Measurements from ENCODE around the gene WWC1. TPM values are rescaled to one million over a fixed set of nuclear protein-coding genes. Genes with fewer than 3 reads are reported as not detected.
"Not testable (repeated sequence)": the region's sequence is repeated elsewhere in the genome, so short reads cannot be mapped to it uniquely, and the experiment has no call there.

WWC1 gene
- total RNA-seq, 1 donor: 0.10 TPM

DNA sequence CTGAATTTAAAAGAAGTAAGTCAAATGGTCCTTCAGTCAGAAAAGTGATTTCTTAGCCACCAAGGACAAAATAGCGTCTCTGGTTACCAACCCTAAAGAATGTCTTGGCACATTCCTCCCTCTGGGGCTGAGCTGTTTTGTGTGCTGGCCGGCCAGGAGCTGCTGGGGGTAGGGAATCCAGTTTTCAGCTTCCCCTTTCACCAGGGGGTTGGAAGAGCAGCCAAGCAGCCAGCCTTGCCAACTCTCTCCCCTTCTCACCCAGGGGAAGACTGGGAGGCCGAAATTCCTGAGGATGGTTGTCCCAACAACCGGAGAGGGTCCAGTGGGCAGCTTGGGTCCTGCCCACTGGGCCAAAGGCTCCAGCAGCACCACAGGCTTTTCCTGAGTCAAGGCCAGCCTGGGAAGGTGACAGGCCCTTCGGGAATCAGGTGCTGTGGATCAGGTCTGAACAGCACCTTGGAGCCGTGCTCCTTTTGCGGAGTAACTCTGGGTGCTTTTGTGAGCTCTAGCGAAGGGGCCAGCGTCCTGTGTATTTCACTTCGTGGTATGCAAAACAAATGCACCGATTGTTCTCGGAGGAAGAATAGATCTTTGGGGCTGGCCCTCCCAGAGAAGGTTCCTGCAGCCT, 4.2 kb downstream of the WWC1 start:
- no peaks in the 10 kb centered on the region for H3K9me3 ChIP-seq (ENCODE audit: low read depth, low read length)
- no peak overlapping the region for H3K4me3 ChIP-seq (ENCODE audit: low read length)
- peaks cover 5% of the 10 kb centered on the region for H3K4me1 ChIP-seq (ENCODE audit: insufficient read depth, low read length)
- H3K27me3 ChIP-seq (ENCODE audit: insufficient read depth, low read length): peaks cover 25% of the 10 kb centered on the region

DNA sequence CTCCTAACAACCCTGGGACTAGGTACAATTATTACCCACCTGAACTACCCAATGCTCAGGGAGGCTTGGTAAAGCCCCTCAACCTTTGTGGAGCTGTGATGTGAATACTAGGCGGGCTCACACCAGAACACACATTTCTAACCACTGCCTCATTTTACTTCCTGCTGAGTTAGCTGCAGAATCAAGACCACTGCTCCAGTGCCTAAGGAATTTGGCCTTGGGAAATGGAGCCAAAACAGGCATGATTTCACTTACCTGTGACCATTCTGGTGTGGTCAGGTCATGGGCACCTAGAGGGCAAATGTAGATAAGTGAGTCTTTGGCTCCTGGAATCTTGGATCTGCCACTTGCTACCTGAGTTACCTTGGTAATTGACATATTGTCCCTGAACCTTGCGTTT, 5.2 kb downstream of the WWC1 start:
- no peaks in the 10 kb centered on the region for H3K9me3 ChIP-seq (ENCODE audit: low read depth, low read length)
- peaks cover 18% of the 10 kb centered on the region for H3K27me3 ChIP-seq (ENCODE audit: insufficient read depth, low read length)
- no peak overlapping the region for H3K4me3 ChIP-seq (ENCODE audit: low read length)
- H3K4me1 ChIP-seq (ENCODE audit: insufficient read depth, low read length): no peaks in the 10 kb centered on the region

DNA sequence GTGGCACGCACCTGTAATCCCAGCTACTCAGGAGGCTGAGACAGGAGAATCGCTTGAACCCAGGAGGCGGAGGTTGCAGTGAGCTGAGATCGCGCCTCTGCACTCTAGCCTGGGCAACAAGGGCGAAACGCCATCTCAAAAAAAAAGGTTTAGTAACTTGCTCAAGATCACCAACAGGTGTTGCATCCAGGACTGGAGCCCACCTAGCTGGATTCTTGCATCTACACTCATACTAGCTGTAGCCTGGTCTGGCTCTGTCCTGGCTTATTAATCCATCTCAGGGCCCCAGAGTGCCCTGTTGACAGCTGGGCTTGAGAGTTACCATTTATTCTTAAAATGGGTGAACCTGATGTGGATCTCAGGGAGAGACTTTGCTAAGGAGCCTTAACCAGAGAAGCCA, 7.5 kb downstream of the WWC1 start:
- H3K4me1 ChIP-seq (ENCODE audit: insufficient read depth, low read length): no peaks in the 10 kb centered on the region

DNA sequence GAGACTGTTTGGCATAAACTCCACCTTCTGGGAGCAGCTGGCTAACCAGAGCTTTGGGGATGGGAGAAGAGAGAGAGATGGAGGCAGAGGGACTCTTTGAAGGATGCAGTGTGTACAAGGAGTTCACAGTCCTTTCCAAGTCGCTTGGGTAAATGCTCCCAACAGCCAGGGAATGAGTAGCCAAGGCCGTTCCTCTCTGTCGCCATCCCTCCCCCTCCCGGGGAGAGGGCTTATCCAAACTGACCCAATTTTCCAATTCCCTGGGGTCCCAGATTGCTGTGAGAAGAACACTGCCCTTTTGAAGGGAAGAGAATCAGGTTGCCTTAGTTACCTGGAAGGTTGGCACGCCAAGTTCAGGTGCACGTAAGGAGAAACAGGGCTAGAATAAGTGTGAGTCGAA, 7.9 kb downstream of the WWC1 start:
- no peak overlapping the region for H3K4me3 ChIP-seq (ENCODE audit: low read length)
- peaks cover 2% of the 10 kb centered on the region for H3K27me3 ChIP-seq (ENCODE audit: insufficient read depth, low read length)

More for the DNA sequence above, 7.5 kb downstream of the WWC1 start:
- H3K4me3 ChIP-seq (ENCODE audit: low read length): no peak overlapping the region
- peaks cover 3% of the 10 kb centered on the region for H3K27me3 ChIP-seq (ENCODE audit: insufficient read depth, low read length)
- H3K9me3 ChIP-seq (ENCODE audit: low read depth, low read length): no peaks in the 10 kb centered on the region

DNA sequence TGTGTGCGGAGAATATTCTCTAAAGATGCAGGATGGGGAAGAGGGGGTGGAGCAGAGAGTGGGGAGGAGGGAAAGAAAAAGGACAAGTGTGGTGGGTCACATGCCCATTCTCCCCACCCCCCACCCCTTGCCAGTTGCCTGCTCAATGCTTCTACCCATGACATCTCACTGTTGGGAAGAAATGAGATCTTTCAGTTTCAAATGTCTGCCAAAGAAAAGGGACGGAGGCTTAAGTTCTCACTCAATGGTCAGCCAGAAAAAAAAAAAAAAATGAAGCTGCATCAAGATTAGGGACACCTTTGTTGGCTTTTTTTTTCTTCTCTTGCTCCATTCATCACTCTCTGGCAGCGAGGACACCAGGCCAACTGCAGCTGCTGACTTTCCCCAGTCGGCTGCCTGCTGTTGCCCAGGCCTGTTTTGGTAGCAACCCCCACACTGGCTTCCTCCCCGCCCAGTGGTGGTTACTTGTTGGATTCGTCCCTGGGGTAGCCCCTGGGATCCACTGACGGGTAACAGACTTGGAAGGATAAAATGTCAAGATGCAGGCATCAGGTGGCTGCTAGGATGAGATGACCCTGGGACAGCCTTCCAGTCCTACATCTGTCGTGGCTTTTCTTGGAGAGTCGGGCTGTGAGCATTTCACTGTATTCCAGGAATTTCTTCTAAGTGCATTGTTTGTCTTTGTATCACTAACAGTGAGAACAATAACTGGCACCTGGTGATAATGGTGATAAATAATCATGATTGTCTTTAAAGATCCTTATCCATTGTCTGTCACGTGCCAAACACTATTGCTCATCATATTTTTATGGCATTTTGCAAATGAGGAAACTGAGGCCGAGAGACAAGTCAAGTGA, 9.1 kb downstream of the WWC1 start:
- Histone ChIP-seq H3K9me3 (ENCODE audit: low read depth, low read length) (no peaks in the 10 kb centered on the region), H3K4me1 (ENCODE audit: insufficient read depth, low read length) (no peaks in the 10 kb centered on the region), H3K4me3 (ENCODE audit: low read length) (no peak overlapping the region), H3K27me3 (ENCODE audit: insufficient read depth, low read length) (no peaks in the 10 kb centered on the region)

More for the DNA sequence above, 7.9 kb downstream of the WWC1 start:
- no peaks in the 10 kb centered on the region for H3K9me3 ChIP-seq (ENCODE audit: low read depth, low read length)
- H3K4me1 ChIP-seq (ENCODE audit: insufficient read depth, low read length): no peaks in the 10 kb centered on the region

DNA sequence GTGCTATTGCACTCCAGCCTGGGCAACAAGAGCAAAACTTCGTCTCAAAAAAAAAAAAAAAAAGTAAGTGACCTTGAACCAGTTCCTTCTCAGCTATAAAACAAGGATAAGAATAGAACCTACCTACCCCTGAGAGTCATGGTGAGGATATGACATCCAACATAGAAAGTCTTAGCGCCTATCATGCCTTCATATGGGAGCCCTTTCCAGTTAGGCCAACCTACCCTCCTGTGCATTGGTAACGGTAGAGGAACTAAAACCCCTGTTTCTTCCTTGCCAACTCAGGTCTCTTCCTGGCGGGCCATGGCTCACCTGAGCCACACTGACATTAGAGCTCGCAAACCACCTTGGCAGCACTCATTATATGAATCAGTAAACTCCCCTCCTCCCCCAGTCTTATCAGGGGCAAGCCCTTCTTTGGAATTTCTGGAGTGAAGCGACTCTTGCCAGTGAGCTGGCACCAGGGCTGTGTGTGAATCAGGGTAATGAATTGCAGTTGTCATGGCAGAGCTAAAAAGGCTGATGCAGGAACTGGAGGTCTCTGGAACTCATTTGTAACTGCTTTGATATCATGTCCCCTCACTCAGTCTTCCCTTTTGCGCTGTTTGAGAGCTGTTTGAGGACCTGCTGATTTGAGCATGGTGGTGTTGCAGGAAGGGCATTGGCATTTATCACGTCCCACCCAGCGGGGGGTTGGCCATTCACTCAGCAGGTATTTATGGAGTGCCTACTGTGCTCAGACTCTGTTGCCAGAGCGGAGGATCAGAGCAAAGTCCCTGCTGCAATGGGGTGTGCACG, 10.3 kb downstream of the WWC1 start:
- H3K4me1 ChIP-seq (ENCODE audit: insufficient read depth, low read length): no peaks in the 10 kb centered on the region
- no peak overlapping the region for H3K4me3 ChIP-seq (ENCODE audit: low read length)
- no peaks in the 10 kb centered on the region for H3K9me3 ChIP-seq (ENCODE audit: low read depth, low read length)
- H3K27me3 ChIP-seq (ENCODE audit: insufficient read depth, low read length): no peaks in the 10 kb centered on the region

DNA sequence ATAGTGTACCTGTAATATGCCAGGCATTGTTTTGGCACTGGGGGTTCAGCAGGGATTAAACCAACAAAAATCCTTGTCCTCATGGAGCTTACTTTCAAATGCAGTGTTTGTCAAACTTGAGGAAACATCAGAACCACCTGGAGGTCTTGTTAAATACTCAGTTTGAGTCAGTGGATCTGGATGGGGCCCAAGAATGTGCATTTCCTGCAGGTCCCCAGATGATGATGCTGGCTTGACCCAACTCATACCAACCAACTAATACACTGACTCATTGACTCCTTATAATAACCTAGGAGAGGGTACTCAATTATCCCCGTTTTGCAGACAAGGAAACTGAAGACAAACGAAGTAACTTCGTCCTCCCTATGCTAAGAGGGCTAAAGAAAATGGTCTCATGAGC, 11.3 kb downstream of the WWC1 start:
- Histone ChIP-seq H3K4me3 (ENCODE audit: low read length) (no peak overlapping the region), H3K4me1 (ENCODE audit: insufficient read depth, low read length) (no peaks in the 10 kb centered on the region), H3K9me3 (ENCODE audit: low read depth, low read length) (no peaks in the 10 kb centered on the region), H3K27me3 (ENCODE audit: insufficient read depth, low read length) (no peaks in the 10 kb centered on the region)

DNA sequence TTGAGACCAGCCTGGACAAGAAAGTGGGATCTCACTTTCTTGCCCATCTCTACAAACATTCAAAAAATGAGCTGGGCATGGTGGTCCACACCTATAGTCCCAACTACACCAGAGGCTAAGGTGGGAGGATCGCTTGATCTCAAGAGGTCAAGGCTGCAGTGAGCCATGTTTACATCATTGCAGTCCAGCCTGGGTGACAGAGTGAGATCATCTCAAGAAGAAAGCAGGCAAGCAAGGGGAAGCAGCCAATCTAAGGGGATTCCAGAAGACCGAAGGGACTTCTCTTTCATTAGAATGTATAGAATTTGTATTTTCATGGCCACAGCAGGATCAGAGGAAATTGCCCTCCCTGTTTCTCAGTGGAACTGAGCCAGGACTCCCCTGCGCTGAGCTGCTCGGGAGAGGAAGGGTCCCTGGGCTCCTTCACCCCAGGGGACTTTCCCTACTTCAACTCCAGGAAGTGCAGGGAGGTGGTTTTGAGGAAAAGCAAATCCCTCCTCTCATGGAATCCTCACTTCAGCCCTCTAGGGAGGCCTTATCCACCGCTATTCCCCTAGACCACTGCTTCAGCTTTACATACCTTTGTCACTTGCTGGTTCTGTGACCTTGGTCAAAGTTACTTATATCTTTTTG, 12.1 kb downstream of the WWC1 start:
- Histone ChIP-seq H3K4me1 (ENCODE audit: insufficient read depth, low read length) (no peaks in the 10 kb centered on the region), H3K9me3 (ENCODE audit: low read depth, low read length) (no peaks in the 10 kb centered on the region), H3K4me3 (ENCODE audit: low read length) (no peak overlapping the region), H3K27me3 (ENCODE audit: insufficient read depth, low read length) (no peaks in the 10 kb centered on the region)

DNA sequence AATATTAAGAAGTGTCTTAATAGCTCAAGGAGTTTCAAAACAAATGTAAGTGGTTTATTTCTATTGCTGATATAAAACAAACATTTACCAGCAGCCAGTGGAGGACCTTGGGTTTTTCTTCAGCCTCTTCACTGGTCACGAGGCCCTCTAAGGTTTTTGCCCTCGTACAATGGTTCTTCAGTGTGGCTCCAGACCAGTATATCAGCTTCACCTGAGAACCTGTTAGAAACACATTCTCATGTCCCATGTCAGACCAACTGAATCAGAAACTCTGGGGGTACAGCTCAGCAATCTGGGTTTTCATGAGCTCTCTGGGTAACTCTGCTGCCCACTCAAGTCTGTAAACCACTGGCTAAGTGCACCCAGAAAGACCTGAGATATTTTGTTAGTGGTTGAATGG, 12.9 kb downstream of the WWC1 start:
- Histone ChIP-seq H3K9me3 (ENCODE audit: low read depth, low read length) (no peaks in the 10 kb centered on the region), H3K4me3 (ENCODE audit: low read length) (no peak overlapping the region), H3K4me1 (ENCODE audit: insufficient read depth, low read length) (no peaks in the 10 kb centered on the region), H3K27me3 (ENCODE audit: insufficient read depth, low read length) (no peaks in the 10 kb centered on the region)

DNA sequence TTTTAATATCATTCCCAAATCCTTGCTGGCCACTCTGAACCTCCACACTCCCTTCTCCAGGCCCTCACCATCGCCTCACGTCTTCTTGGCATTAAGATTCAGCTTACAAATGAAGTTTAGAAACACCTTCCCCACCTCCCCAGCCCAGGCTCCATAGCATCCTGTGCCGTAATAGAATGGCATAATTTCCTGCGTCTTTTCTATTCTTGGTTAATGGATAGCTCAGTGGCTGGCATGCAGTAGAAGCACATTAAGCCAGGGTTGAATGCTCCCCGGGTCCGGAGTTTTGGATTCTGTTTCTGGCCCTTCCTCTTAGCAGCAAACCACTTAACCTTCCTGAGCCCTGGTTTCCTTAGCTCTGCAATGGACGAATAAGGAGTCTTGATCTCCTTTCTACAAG, 13.8 kb downstream of the WWC1 start:
- Histone ChIP-seq H3K4me1 (ENCODE audit: insufficient read depth, low read length) (no peaks in the 10 kb centered on the region), H3K4me3 (ENCODE audit: low read length) (no peak overlapping the region), H3K27me3 (ENCODE audit: insufficient read depth, low read length) (no peaks in the 10 kb centered on the region), H3K9me3 (ENCODE audit: low read depth, low read length) (no peaks in the 10 kb centered on the region)

DNA sequence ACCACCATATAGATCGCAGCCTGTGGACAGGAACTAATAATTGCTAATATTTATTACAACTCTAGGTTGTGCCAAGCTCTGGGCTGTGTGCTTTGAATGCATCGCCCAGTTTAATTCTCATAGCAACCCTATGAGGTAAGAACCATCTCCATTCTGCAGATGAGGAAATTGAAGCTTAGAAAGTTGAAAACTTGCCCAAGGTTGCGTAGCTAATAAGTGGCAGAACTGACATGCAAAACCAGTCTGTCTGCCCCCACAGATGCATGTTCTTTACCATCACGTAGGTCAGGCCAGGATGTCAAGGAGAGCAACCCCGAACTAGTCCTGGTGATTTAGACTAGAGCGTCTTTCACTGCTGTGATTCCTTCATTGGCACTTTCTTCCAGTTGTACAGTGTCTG, 15.6 kb downstream of the WWC1 start:
- H3K9me3 ChIP-seq (ENCODE audit: low read depth, low read length): no peaks in the 10 kb centered on the region
- H3K4me3 ChIP-seq (ENCODE audit: low read length): no peak overlapping the region
- H3K4me1 ChIP-seq (ENCODE audit: insufficient read depth, low read length): no peaks in the 10 kb centered on the region
- H3K27me3 ChIP-seq (ENCODE audit: insufficient read depth, low read length): no peaks in the 10 kb centered on the region

DNA sequence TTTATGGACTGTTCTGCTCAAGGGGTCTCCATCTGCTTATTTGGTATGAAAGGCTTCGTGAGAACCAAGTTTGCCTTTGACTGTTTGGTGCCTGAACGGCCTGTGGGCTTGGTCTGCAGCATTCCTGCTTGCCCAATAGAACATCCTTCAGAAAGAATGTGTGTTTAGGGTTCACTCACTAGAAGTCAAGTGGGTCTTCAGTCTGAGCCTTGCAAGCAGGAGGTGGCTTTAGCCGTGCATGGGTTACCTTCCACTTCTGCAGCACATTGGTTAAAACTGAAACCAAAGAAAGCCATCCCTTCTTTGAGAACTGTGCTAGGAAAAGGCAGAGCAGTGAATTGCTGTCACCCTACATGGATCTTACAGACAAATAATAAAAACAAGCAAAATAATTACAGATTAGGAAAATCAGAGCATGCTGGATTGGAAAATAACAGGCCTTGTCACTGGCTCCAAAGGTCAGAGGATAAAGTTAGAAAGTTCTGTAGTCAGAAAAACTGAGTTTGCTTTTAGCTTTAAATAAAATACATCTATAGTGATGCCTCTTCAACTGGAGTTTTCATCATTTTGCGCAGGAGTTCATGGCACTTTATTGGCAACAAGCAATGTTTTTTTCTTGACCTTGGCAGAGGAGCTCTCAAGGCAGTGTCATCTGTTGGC, 16.6 kb downstream of the WWC1 start:
- Histone ChIP-seq H3K27me3 (ENCODE audit: insufficient read depth, low read length) (no peaks in the 10 kb centered on the region), H3K9me3 (ENCODE audit: low read depth, low read length) (no peaks in the 10 kb centered on the region), H3K4me1 (ENCODE audit: insufficient read depth, low read length) (no peaks in the 10 kb centered on the region), H3K4me3 (ENCODE audit: low read length) (no peak overlapping the region)

DNA sequence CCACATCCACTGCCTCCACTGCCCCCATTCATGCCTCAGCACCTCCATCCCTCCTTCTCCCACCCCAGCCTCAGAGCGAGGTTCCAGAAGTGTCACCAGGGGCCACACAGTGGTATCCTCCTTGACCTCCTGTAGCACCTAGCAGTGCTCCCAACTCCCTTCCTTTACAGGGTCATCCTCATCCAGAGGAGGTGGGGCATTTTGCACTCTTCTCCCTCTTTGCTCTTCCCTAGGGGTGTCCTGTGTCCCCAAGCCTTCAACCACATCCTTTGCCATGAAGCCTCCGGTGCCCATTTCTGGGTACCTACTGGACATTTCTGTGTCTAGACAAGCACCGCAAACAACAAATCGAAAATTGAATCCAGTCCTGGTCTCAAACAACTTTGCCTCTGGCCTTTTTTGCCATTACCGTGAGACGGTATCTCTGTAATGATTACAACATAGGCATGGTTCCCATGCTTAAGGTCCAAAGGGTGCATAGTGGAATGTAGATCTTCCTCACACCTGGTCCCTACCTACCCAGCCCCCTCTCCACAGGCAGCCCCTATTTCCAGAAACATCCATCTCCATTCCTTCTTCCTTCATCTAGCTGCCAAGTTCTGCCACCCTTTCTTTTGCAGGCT, 17.6 kb downstream of the WWC1 start:
- no peaks in the 10 kb centered on the region for H3K9me3 ChIP-seq (ENCODE audit: low read depth, low read length)
- no peaks in the 10 kb centered on the region for H3K4me1 ChIP-seq (ENCODE audit: insufficient read depth, low read length)
- H3K27me3 ChIP-seq (ENCODE audit: insufficient read depth, low read length): no peaks in the 10 kb centered on the region
- no peak overlapping the region for H3K4me3 ChIP-seq (ENCODE audit: low read length)

DNA sequence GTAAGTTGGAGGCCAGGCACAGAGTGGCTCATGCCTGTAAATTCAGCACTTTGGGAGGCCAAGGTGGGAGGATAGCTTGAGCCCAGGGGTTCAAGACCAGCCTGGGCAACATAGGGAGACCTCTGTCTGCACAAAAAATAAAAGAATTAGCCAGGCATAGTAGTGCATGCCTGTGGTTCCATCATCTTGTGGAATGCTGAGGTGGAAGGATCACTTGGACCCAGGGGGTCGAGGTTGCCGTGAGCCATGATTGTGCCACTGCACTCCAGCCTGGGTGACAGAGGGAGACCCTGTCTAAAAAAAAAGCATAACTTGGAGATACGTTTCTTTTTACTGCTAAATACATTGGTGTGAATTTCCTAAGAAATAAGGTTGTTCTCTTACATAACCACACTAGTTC, 19.1 kb downstream of the WWC1 start:
- not testable (repeated sequence) for H3K4me1 ChIP-seq (ENCODE audit: insufficient read depth, low read length); H3K9me3 ChIP-seq (ENCODE audit: low read depth, low read length); H3K27me3 ChIP-seq (ENCODE audit: insufficient read depth, low read length); H3K4me3 ChIP-seq (ENCODE audit: low read length)

Measured in mononuclear cell (primary cell).